ENCODE data around the gene SLC23A1.
"Not testable (repeated sequence)": the region's sequence is repeated elsewhere in the genome, so short reads cannot be mapped to it uniquely, and the experiment has no call there.

Gene SLC23A1

DNA sequence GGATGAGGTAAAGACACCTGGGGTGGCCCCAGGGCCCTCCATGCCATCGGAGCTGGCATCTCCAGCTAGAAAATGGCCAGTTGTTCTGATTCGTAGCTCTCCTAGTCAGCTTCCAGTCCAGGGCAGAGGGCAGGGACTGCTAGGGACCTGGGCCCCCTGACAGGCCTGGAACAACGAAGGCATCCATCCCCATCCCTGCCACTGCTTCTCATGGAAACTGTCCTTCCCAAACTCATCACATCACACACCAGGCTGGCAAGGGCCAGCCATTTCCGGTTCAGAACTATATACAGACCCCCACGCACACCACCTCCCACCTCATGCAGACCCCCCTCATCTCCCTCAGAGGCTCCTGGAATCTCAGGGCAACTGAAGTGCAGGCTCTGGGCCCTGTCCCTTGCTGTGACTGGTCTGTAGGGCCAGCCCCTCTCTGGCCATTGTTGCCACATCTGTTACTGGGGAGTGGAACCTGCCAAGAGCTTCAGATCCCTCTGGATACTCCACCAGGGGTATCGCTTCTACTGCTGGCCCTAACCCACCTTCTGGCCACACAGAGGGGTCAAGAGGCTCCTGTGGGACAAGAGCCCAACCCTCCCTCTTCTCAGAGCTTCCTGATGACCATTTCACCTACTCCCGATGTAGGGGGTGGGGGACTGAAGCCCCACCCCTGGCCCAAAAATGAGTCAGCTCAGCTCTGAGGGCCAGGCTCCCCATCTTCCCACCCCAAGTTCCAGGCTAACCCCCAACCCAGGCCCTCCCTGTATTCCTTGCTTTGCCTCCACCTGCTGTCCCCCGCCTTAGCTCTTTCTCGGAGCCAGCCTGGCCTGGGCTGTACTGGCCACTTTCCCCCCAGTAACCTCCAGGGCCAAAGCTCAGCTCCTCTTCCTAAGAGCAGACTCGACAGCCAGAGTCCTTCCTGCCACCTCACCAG, 7.8 kb upstream of the SLC23A1 start:
- no peak overlapping the region for H3K27ac ChIP-seq
- TF ChIP-seq, protein P1, sequence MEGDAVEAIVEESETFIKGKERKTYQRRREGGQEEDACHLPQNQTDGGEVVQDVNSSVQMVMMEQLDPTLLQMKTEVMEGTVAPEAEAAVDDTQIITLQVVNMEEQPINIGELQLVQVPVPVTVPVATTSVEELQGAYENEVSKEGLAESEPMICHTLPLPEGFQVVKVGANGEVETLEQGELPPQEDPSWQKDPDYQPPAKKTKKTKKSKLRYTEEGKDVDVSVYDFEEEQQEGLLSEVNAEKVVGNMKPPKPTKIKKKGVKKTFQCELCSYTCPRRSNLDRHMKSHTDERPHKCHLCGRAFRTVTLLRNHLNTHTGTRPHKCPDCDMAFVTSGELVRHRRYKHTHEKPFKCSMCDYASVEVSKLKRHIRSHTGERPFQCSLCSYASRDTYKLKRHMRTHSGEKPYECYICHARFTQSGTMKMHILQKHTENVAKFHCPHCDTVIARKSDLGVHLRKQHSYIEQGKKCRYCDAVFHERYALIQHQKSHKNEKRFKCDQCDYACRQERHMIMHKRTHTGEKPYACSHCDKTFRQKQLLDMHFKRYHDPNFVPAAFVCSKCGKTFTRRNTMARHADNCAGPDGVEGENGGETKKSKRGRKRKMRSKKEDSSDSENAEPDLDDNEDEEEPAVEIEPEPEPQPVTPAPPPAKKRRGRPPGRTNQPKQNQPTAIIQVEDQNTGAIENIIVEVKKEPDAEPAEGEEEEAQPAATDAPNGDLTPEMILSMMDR (IDR thresholded peaks at IDR 0.05; ENCODE audit: low read depth, low read length, missing control alignments), result no peak
- no peak overlapping the region for H3K4me3 ChIP-seq (ENCODE audit: low read depth, low read length)
- DNase-seq, result no peak
- H3K36me3 ChIP-seq (replicated peaks), result no peaks in the 10 kb centered on the region
- in situ Hi-C loops (cut with HindIII; ENCODE audit: low pct_ligation_motif_present, low sequenced_read_pairs), result no loop called here
- H3K27me3 ChIP-seq (replicated peaks), result peaks cover 4% of the 10 kb centered on the region

DNA sequence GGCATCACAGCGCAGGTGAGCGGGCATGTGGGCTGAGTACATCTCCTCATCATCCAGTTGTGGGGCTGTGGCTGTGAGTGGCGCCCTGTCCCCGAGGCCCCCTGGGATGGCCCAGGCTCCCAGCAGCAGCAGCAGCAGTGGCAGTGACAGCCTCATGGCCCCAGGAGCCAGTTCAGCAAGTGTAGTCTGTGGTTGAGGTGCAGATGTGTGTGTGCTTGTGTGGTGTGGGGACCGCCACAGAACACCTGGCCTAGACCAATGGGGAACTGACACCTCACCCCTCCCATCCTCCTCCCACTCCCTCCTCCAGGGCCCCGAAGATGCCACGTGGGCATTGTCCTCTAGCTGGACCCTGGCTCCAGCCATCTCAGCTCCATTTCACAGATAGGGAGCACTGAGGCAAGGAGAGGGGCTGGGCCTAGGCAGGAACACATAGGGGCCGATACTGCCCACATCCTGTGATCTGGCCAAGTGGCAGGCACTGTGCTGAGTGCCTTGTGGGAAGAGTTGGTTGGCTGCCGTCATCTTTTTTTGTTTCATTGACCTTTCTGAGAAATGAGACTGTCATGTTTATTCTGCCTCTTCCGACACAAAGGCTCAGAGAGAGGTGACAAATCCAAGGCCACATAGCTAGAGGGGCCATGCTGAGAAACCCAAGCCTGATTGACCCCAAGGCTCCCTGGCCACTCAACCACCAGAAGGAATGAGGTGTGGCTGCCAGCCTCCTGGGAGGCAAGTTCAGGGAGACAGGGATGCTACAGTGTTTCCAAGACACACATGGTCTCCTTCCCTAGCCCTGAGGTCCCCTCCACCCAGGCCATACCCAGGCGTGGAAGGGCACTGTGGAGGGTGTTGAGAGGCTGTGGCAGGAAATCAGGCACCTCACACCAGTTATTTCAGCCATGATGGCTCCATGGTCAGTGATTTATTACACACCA, 6.9 kb upstream of the SLC23A1 start, which contains the start of gene MZB1:
Gene MZB1, minus strand, starts transcription at position 213 of the 938 bp plus-strand sequence. Its CDS starts 57 bp downstream, at position 156.
- TF ChIP-seq, protein P1 (IDR thresholded peaks at IDR 0.05; ENCODE audit: low read depth, low read length, missing control alignments), result no peak
- no peak for DNase-seq
- Histone ChIP-seq H3K36me3 (replicated peaks) (no peaks in the 10 kb centered on the region), H3K27ac (no peak within 1 kb of the TSS), H3K27me3 (replicated peaks) (peaks cover 4% of the 10 kb centered on the region), H3K4me3 (ENCODE audit: low read depth, low read length) (no peak within 1 kb of the TSS)
- in situ Hi-C loops (cut with HindIII; ENCODE audit: low pct_ligation_motif_present, low sequenced_read_pairs), result no loop called here

DNA sequence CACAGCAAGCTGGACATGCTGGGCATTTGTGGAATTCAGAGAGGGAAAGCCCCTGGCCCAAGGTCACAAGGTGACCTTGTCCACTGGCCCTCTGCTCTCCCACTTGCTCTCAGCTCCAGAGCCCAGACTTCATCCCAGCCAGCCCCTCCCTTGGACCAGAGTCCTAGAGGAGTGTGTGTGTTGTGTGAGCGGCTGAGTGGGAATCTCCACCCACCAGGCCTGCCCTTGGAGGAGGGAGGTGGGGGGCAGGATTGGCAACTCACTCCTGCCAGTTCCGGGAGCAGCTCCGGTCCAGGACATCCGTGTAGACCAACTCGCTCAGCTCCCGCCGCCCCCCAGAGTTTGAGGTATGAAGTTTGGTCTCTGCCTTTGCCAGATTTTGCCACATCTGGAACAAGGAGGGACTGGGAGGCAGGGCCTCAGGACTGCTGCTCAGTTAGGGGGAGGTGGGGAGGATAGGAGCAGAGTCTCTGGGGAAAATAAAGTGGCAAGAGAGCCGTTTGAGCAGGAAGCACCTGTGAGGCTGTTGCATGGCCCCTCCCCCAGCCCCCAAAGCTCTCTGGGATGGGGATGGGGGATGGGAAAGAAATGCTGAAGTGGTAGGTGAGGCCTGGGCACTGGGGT, 5.2 kb upstream of the SLC23A1 start:
- Histone ChIP-seq H3K4me3 (ENCODE audit: low read depth, low read length) (no peak overlapping the region), H3K27me3 (replicated peaks) (no peaks in the 10 kb centered on the region), H3K27ac (no peak overlapping the region), H3K36me3 (replicated peaks) (no peaks in the 10 kb centered on the region)
- TF ChIP-seq, protein P1 (IDR thresholded peaks at IDR 0.05; ENCODE audit: low read depth, low read length, missing control alignments), result no peak
- in situ Hi-C loops (cut with HindIII; ENCODE audit: low pct_ligation_motif_present, low sequenced_read_pairs), result no loop called here
- no peak for DNase-seq

DNA sequence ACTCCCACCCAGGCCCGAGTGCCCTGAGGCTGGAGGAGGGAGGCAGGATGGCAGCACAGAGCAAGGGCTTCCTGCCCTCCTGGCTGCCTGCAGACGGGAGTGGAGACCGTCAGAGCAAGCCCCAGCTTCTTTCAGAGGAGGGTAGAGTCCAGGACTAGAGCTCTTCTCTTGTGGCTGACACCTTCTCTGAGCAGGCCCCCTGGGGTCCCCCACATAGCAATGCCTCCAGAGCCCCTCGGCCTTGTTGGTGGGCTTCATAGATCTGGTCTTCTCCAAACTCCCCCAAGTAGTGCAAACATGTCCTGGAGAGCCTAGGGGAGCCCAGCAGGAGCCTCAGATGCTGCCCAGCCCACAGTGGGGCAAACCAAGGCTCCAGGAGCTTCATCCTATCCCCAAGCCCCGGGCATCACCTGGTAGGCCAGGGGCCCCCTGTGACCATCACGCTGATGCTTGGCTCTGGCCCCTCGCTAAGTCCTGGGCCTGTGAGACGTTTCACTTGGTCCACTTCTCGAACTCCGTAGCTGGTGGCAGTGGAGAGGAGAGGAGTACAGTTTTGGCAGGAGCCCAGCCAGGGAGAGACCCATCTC, 4.6 kb upstream of the SLC23A1 start:
- TF ChIP-seq, protein P1 (IDR thresholded peaks at IDR 0.05; ENCODE audit: low read depth, low read length, missing control alignments), result no peak
- in situ Hi-C loops (cut with HindIII; ENCODE audit: low pct_ligation_motif_present, low sequenced_read_pairs), result no loop called here

DNA sequence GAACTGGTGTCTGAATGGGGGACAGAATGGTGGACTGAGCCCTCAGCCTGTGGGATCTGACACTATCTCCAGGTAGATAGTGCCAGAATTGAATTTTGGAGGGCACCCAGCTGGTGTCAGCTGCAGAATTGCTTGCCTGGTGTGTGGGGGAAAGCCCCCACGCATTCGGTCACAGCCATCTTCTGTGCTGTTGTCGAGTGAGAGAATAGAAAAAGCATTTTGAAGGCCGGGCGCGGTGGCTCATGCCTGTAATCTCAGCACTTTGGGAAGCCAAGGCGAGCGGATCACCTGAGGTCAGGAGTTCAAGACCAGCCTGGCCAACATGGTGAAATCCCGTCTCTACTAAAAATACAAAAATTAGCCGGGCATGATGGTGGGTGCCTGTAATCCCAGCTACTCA, 3.9 kb upstream of the SLC23A1 start:
- H3K27me3 ChIP-seq (replicated peaks); H3K27ac ChIP-seq; H3K4me3 ChIP-seq (ENCODE audit: low read depth, low read length); H3K36me3 ChIP-seq (replicated peaks); in situ Hi-C loops (cut with HindIII; ENCODE audit: low pct_ligation_motif_present, low sequenced_read_pairs); DNase-seq: not testable (repeated sequence)

More for the DNA sequence above, 4.6 kb upstream of the SLC23A1 start:
- no peak overlapping the region for H3K27ac ChIP-seq
- DNase-seq, result no peak
- no peak overlapping the region for H3K4me3 ChIP-seq (ENCODE audit: low read depth, low read length)
- no peaks in the 10 kb centered on the region for H3K36me3 ChIP-seq (replicated peaks)
- no peaks in the 10 kb centered on the region for H3K27me3 ChIP-seq (replicated peaks)
